Gastrocnemius medialis (tissue), 4 donors: ENCODE data around the gene RC3H1. TPM values are rescaled to one million over a fixed set of nuclear protein-coding genes. Genes with fewer than 3 reads are reported as not detected.
A peak's percentile ranks its signal among the peaks of the same experiment; 100 is the strongest.

Experiments
- ATAC-seq, 2 donors: fragments of 150-250 bp; one replicate each; pipeline ENCODE4 v1.9.1; 2016
- DNase-seq, 2 donors: peaks; one replicate each; pipeline ENCODE4 v3.0.0-alpha.2; 2019
- H3K27ac ChIP-seq, 4 donors: fragments of 200-600 bp; sonication (generic); 1 replicate in 1 of 4; 2 replicates in 3 of 4; pipeline ENCODE4 v1.5.1; 2016 to 2018; ENCODE audit warnings: mild to moderate bottlenecking in 2 of 4, moderate library complexity in 1 of 4
- H3K27me3 ChIP-seq, 3 donors: fragments of 200-600 bp; sonication (generic) in 2 of 3; 1 replicate in 1 of 3; 2 replicates in 2 of 3; pipeline versions ENCODE4 v1.5.1 to v1.6.0; 2016 to 2019; ENCODE audit warnings: mild to moderate bottlenecking in 1 of 3, moderate library complexity in 1 of 3
- H3K36me3 ChIP-seq, 2 donors: fragments of 200-600 bp; sonication (generic) in 1 of 2; one replicate each; pipeline ENCODE4 v1.5.1; 2017 to 2018
- H3K4me1 ChIP-seq, 2 donors: fragments of 200-600 bp; sonication (generic) in 1 of 2; one replicate each; pipeline ENCODE4 v1.5.1; 2016 to 2017; ENCODE audit warnings: mild to moderate bottlenecking in 2 of 2
- H3K4me3 ChIP-seq, 4 donors: fragments of 200-600 bp; sonication (generic) in 3 of 4; 1 replicate in 1 of 4; 2 replicates in 3 of 4; pipeline ENCODE4 v1.5.1; 2016 to 2019; ENCODE audit warnings: mild to moderate bottlenecking in 2 of 4
- H3K9me3 ChIP-seq, 3 donors: fragments of 200-600 bp; sonication (generic) in 2 of 3; 1 replicate in 1 of 3; 2 replicates in 2 of 3; pipeline ENCODE4 v1.5.1; 2016 to 2019
- CTCF ChIP-seq, 5 experiments: fragments of 450-650 bp in 3 of 5; fragments of 200-600 bp in 2 of 5; sonication (generic) in 2 of 5; IDR thresholded peaks in 4 of 5; conservative IDR thresholded peaks in 1 of 5; 1 replicate in 4 of 5; 2 replicates in 1 of 5; pipeline ENCODE4 v1.5.1; 2016 to 2019; ENCODE audit warnings: antibody characterized with exemption in 5 of 5, mild to moderate bottlenecking in 3 of 5, moderate library complexity in 3 of 5
- POLR2A ChIP-seq, 2 donors: fragments of 450-650 bp; IDR thresholded peaks; one replicate each; pipeline ENCODE4 v1.6.1; 2017; ENCODE audit warnings: antibody characterized with exemption in 2 of 2, mild to moderate bottlenecking in 2 of 2, moderate library complexity in 2 of 2
- in situ Hi-C, 4 donors: fragments of 200-750 bp; cut with MboI; loops; one replicate each; pipeline versions ENCODE4 v1.15.0 to v1.8.0; 2017; ENCODE audit warnings: low sequenced_read_pairs in 4 of 4
- intact Hi-C: fragments of 100-400 bp; cut with DNase I; formaldehyde crosslinking; loops from one replicate; pipeline ENCODE4 v1.15.1; 2023; ENCODE audit warnings: low total_unique reads
- total RNA-seq, 4 donors: library from RNA; depleted of rRNA; stranded (reverse); fragments of >200 nt; gene quantifications; one replicate each; pipeline versions ENCODE4 v1.1.0 to v1.2.3, GENCODE V29; 2016

Gene RC3H1
- total RNA-seq, 4 donors from 2014 or later, result 17.6 to 88.9 (median 37.8) TPM

GRCh38 chr1:173960625-173961024, 61.5 kb downstream of the RC3H1 start:
- intact Hi-C loops, result no loop called here

GRCh38 chr1:173954179-173954578, 68.0 kb downstream of the RC3H1 start:
- H3K4me1 ChIP-seq, result no peaks in the 10 kb centered on the region
- no peak overlapping the region for H3K4me3 ChIP-seq
- H3K27me3 ChIP-seq, result no peaks in the 10 kb centered on the region
- H3K9me3 ChIP-seq, result no peaks in the 10 kb centered on the region
- ATAC-seq (no peak), DNase-seq (no peak)
- no peak overlapping the region for H3K27ac ChIP-seq
- in situ Hi-C loops (no loop called here), intact Hi-C loops (no loop called here)
- TF ChIP-seq POLR2A (IDR thresholded peaks at IDR 0.05), result no peak
- TF ChIP-seq CTCF (IDR thresholded peaks at IDR 0.05 in 4 of 5, conservative IDR thresholded peaks at IDR 0.05 in 1 of 5), result no peak
- H3K36me3 ChIP-seq, result peaks cover 0 to 70% of the 10 kb centered on the region in 2 donors

More at GRCh38 chr1:173960625-173961024, 61.5 kb downstream of the RC3H1 start:
- Histone ChIP-seq H3K27ac (peak overlapping the region; percentile 9 to 51 (median 38)), H3K36me3 (peaks cover 0 to 89% of the 10 kb centered on the region in 2 donors), H3K4me1 (peaks cover 0 to 5% of the 10 kb centered on the region in 2 donors), H3K27me3 (no peaks in the 10 kb centered on the region), H3K9me3 (no peaks in the 10 kb centered on the region), H3K4me3 (no peak overlapping the region)
- in situ Hi-C loops, result no loop called here
- DNase-seq (no peak), ATAC-seq (no peak)
- no peak for TF ChIP-seq POLR2A (IDR thresholded peaks at IDR 0.05)
- TF ChIP-seq CTCF (IDR thresholded peaks at IDR 0.05 in 4 of 5, conservative IDR thresholded peaks at IDR 0.05 in 1 of 5), result no peak

- no peak overlapping the region for H3K4me3 ChIP-seq
- ATAC-seq (no peak), DNase-seq (no peak)
- in situ Hi-C loops (no loop called here), intact Hi-C loops (no loop called here)
- H3K9me3 ChIP-seq, result no peaks in the 10 kb centered on the region
- peaks cover 0 to 91% of the 10 kb centered on the region in 2 donors for H3K36me3 ChIP-seq
- TF ChIP-seq CTCF (IDR thresholded peaks at IDR 0.05 in 4 of 5, conservative IDR thresholded peaks at IDR 0.05 in 1 of 5) (no peak), POLR2A (IDR thresholded peaks at IDR 0.05) (no peak)
- H3K27ac ChIP-seq, result no peak overlapping the region
- no peaks in the 10 kb centered on the region for H3K4me1 ChIP-seq
- H3K27me3 ChIP-seq, result no peaks in the 10 kb centered on the region
These were observed 73.6 kb downstream of the RC3H1 start for GRCh38 chr1:173948594-173948993.

- in situ Hi-C loops (no loop called here), intact Hi-C loops (no loop called here)
- ATAC-seq (no peak), DNase-seq (no peak)
- TF ChIP-seq CTCF (IDR thresholded peaks at IDR 0.05 in 4 of 5, conservative IDR thresholded peaks at IDR 0.05 in 1 of 5) (no peak), POLR2A (IDR thresholded peaks at IDR 0.05) (no peak)
- no peaks in the 10 kb centered on the region for H3K9me3 ChIP-seq
- no peaks in the 10 kb centered on the region for H3K27me3 ChIP-seq
- H3K27ac ChIP-seq, result no peak overlapping the region
- H3K4me1 ChIP-seq, result no peaks in the 10 kb centered on the region
- peaks cover 0 to 98% of the 10 kb centered on the region in 2 donors for H3K36me3 ChIP-seq
- no peak overlapping the region for H3K4me3 ChIP-seq
These were observed 75.7 kb downstream of the RC3H1 start for GRCh38 chr1:173946380-173946921.

- intact Hi-C loops (loop anchor here (5.0 kb wide), 1 partner anchor 45 kb away; no protein-coding TSS in a partner anchor), in situ Hi-C loops (no loop called here)
- Histone ChIP-seq H3K9me3 (no peaks in the 10 kb centered on the region), H3K36me3 (peaks cover 9 to 81% of the 10 kb centered on the region in 2 donors), H3K4me3 (no peak overlapping the region), H3K4me1 (no peaks in the 10 kb centered on the region), H3K27ac (no peak overlapping the region), H3K27me3 (no peaks in the 10 kb centered on the region)
- ATAC-seq, result no peak
- no peak for DNase-seq
- no peak for TF ChIP-seq CTCF (IDR thresholded peaks at IDR 0.05 in 4 of 5, conservative IDR thresholded peaks at IDR 0.05 in 1 of 5)
- no peak for TF ChIP-seq POLR2A (IDR thresholded peaks at IDR 0.05)
These were observed 85.1 kb downstream of the RC3H1 start for GRCh38 chr1:173937062-173937461.
